Retinal pigment epithelial cell (primary cell): ENCODE results near the gene KIF23.
"Not testable (repeated sequence)": the region's sequence is repeated elsewhere in the genome, so short reads cannot be mapped to it uniquely, and the experiment has no call there.

ENCODE experiments used
- DNase-seq: peaks from one replicate; pipeline ENCODE4 v3.0.0-alpha.2; 2010; ENCODE audit warnings: low read depth
- H3K4me3 ChIP-seq: 2 replicates; pipeline ENCODE4 v1.5.1; 2011; ENCODE audit warnings: mild to moderate bottlenecking, low read length, control low read depth, moderate library complexity
- TF ChIP-seq, protein P1 (sequence below): conservative IDR thresholded peaks from 2 replicates; pipeline ENCODE4 v1.5.1; 2011; ENCODE audit warnings: low read depth, low read length, control low read depth, inconsistent platforms

KIF23 gene

GRCh38 chr15:69380100-69380725 is 33.9 kb upstream of the KIF23 start:
- no peak for DNase-seq
- TF ChIP-seq, protein P1, sequence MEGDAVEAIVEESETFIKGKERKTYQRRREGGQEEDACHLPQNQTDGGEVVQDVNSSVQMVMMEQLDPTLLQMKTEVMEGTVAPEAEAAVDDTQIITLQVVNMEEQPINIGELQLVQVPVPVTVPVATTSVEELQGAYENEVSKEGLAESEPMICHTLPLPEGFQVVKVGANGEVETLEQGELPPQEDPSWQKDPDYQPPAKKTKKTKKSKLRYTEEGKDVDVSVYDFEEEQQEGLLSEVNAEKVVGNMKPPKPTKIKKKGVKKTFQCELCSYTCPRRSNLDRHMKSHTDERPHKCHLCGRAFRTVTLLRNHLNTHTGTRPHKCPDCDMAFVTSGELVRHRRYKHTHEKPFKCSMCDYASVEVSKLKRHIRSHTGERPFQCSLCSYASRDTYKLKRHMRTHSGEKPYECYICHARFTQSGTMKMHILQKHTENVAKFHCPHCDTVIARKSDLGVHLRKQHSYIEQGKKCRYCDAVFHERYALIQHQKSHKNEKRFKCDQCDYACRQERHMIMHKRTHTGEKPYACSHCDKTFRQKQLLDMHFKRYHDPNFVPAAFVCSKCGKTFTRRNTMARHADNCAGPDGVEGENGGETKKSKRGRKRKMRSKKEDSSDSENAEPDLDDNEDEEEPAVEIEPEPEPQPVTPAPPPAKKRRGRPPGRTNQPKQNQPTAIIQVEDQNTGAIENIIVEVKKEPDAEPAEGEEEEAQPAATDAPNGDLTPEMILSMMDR, result peak; percentile 52
- H3K4me3 ChIP-seq, result no peak overlapping the region

GRCh38 chr15:69380726-69381105 is 33.4 kb upstream of the KIF23 start:
- TF ChIP-seq, protein P1, result no peak
- no peak overlapping the region for H3K4me3 ChIP-seq
- no peak for DNase-seq

DNA sequence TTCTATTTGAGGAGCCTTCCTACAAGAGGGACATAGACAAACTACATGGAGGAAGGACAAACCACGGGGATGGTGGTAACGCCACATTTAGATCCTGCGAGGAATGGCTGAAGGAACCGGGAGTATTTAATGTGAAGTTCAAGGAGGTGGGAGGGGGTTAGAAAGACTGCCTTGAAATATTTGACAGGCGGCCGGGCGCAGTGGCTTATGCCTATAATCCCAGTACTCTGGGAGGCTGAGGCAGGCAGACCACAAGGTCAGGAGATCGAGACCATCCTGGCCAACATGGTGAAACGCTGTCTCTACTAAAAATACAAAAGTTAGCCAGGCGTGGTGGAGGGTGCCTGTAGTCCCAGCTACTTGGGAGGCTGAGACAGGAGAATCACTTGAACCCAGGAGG is 32.0 kb upstream of the KIF23 start:
- not testable (repeated sequence) for H3K4me3 ChIP-seq, DNase-seq

DNA sequence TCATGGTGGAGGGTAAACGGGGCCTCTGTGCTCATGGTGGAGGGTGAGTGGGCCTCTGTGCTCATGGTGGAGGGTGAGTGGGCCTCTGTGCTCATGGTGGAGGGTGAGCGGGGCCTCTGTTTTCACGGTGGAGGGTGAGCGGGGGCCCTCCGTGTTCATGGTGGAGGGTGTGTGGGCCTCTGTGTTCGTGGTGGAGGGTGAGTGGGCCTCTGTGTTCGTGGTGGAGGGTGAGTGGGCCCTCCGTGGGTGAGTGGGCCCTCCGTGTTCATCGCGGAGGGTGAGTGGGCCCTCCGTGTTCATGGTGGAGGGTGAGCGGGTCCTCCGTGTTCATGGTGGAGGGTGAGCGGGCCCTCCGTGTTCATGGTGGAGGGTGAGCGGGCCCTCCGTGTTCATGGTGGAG is 30.1 kb upstream of the KIF23 start:
- H3K4me3 ChIP-seq, DNase-seq: not testable (repeated sequence)

DNA sequence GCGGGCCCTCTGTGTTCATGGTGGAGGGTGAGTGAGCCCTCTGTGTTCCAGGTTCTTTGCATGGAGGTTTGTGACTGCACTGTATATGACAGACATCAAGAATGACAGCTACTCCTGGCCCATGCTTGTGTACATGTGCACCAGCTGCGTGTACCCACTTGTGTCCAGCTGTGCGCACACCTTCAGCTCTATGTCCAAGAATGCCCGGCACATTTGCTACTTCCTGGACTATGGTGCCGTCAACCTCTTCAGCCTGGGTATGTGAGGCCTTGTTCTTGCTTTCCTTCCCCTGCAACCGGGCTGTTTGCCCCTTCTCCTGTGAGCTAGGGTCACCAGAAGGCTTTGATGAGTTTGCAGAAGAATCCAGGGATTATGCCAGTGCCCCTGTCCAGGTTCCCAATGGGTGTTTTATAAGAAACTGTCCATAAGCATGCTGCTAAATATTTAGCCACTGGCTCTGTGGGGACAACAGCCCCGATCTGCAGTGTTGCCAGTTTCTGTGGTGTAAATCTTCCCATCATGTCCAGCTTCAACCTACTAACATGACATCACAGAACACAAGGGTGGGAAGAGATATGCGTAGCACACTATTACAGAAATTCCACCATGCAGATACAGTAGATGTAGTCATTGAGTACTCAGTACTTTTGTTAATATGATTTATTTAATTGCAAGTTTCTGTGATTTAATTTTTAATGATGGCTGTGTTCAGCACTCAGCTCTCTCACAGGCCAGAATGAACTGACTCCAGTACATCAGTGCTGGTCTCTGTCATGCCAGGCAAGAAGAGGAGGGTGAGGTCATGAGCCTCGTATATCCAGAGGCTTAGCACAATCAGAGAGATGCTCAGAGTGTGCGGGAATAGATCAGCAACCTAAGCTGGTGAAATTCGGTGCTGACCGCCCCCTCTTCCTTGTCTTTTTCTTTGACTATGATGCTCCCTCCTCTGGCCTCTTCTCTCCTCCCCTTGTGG is 29.2 kb upstream of the KIF23 start:
- DNase-seq, result no peak
- TF ChIP-seq, protein P1, result no peak
- H3K4me3 ChIP-seq, result no peak overlapping the region

DNA sequence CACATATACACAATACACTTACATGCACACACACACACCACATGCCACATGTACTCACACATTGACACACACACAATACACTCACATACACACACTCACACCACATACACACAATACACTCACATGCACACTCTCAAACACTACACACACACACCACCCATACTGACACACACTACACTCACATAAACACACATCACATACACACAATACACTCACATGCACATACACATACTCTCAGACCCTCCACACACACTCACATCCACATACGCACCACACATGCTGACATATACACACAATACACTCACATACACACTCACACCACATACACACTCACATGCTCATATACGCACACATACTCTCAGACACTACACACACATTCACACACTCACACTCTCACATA is 28.3 kb upstream of the KIF23 start:
- TF ChIP-seq, protein P1, result no peak
- DNase-seq, result no peak
- H3K4me3 ChIP-seq, result no peak overlapping the region

DNA sequence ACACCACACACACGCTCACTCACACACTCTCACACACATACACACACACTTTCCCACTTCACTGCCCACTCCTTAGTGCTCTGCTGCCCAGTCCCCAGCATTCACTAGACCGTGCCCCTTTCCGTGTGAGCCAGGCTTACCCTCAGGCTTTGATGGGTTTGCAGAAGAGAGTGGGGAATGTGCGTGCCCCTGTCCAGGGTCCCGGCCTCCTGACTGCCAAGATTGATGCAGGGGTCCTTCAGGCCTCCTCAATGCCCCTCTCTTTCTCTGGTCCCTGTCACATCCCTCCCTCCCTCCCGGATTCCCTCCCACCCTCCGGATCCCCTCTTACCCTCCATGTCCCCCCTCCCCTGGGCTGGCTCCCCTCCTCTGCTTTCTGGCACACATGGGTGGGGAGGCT is 27.9 kb upstream of the KIF23 start:
- no peak for DNase-seq
- no peak overlapping the region for H3K4me3 ChIP-seq
- TF ChIP-seq, protein P1, result no peak

- TF ChIP-seq, protein P1, result no peak
- no peak overlapping the region for H3K4me3 ChIP-seq
- no peak for DNase-seq
Measured at GRCh38 chr15:69388260-69388705, 25.9 kb upstream of the KIF23 start.
